ENCODE measurements around the gene PBX1.

DNA sequence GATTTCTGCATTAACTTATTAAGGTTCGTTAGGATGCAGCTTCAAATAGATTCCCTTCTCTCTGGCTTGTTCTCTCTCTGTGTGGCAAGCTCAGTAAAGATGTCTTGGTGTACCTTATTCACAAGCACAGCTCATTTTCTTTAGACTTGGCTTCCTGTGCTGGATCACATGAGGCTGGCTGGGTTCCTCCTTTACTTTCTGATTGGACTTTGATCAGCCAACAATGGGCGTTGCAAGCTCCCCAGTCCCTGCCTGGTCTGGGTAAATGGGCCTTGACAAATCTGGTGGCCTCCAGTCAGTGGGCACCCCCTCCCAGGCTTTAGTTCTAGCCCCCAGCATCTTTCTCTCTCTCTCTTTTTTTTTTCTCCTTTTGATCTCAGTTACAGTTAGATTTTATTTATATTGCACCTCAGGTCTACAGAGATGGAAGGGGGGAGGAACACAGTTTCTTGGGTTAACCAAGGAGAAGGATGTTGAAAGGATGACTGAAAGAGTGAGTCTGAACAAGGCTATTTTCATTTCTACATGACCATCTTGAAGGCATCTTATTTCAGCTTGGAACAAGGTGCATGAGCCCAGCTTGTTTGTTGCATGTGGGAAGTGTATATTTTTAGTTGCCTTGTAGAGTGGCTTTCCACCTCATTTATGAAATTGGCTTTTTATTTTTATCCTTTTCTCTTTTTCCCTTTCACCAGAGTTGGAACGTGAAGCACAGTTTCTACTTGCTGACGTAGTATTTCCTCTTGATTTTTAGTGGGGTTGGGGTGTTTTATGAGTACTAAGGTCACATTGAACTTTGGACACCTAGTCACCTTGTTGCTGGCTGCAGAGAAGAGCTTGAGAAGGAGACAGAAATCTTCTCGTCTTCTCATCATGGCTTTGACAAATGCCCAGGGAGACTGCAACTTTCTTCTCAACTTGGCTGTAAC lies 77.1 kb downstream of the PBX1 start:
- TF ChIP-seq EZH2 (IDR thresholded peaks at IDR 0.05; ENCODE audit: low read depth, unreplicated experiment) = no peak
- no peak for TF ChIP-seq POLR2AphosphoS5 (IDR thresholded peaks at IDR 0.05; ENCODE audit: low read depth)
- TF ChIP-seq, protein P1, sequence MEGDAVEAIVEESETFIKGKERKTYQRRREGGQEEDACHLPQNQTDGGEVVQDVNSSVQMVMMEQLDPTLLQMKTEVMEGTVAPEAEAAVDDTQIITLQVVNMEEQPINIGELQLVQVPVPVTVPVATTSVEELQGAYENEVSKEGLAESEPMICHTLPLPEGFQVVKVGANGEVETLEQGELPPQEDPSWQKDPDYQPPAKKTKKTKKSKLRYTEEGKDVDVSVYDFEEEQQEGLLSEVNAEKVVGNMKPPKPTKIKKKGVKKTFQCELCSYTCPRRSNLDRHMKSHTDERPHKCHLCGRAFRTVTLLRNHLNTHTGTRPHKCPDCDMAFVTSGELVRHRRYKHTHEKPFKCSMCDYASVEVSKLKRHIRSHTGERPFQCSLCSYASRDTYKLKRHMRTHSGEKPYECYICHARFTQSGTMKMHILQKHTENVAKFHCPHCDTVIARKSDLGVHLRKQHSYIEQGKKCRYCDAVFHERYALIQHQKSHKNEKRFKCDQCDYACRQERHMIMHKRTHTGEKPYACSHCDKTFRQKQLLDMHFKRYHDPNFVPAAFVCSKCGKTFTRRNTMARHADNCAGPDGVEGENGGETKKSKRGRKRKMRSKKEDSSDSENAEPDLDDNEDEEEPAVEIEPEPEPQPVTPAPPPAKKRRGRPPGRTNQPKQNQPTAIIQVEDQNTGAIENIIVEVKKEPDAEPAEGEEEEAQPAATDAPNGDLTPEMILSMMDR (conservative IDR thresholded peaks at IDR 0.05; ENCODE audit: low read depth in 2 of 2) = no peak
- TF ChIP-seq EZH2phosphoT487 (IDR thresholded peaks at IDR 0.05; ENCODE audit: unreplicated experiment) = no peak
- no peak for TF ChIP-seq JUNB (IDR thresholded peaks at IDR 0.05; ENCODE audit: unreplicated experiment)
- TF ChIP-seq CREB1 (CRISPR knock-in tag; IDR thresholded peaks at IDR 0.05; ENCODE audit: low read depth) = no peak
- TF ChIP-seq, protein P2, sequence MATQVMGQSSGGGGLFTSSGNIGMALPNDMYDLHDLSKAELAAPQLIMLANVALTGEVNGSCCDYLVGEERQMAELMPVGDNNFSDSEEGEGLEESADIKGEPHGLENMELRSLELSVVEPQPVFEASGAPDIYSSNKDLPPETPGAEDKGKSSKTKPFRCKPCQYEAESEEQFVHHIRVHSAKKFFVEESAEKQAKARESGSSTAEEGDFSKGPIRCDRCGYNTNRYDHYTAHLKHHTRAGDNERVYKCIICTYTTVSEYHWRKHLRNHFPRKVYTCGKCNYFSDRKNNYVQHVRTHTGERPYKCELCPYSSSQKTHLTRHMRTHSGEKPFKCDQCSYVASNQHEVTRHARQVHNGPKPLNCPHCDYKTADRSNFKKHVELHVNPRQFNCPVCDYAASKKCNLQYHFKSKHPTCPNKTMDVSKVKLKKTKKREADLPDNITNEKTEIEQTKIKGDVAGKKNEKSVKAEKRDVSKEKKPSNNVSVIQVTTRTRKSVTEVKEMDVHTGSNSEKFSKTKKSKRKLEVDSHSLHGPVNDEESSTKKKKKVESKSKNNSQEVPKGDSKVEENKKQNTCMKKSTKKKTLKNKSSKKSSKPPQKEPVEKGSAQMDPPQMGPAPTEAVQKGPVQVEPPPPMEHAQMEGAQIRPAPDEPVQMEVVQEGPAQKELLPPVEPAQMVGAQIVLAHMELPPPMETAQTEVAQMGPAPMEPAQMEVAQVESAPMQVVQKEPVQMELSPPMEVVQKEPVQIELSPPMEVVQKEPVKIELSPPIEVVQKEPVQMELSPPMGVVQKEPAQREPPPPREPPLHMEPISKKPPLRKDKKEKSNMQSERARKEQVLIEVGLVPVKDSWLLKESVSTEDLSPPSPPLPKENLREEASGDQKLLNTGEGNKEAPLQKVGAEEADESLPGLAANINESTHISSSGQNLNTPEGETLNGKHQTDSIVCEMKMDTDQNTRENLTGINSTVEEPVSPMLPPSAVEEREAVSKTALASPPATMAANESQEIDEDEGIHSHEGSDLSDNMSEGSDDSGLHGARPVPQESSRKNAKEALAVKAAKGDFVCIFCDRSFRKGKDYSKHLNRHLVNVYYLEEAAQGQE (IDR thresholded peaks at IDR 0.05; ENCODE audit: unreplicated experiment) = no peak
- TF ChIP-seq ZNF114 (CRISPR knock-in tag; IDR thresholded peaks at IDR 0.05) = no peak
- TF ChIP-seq, protein P3, sequence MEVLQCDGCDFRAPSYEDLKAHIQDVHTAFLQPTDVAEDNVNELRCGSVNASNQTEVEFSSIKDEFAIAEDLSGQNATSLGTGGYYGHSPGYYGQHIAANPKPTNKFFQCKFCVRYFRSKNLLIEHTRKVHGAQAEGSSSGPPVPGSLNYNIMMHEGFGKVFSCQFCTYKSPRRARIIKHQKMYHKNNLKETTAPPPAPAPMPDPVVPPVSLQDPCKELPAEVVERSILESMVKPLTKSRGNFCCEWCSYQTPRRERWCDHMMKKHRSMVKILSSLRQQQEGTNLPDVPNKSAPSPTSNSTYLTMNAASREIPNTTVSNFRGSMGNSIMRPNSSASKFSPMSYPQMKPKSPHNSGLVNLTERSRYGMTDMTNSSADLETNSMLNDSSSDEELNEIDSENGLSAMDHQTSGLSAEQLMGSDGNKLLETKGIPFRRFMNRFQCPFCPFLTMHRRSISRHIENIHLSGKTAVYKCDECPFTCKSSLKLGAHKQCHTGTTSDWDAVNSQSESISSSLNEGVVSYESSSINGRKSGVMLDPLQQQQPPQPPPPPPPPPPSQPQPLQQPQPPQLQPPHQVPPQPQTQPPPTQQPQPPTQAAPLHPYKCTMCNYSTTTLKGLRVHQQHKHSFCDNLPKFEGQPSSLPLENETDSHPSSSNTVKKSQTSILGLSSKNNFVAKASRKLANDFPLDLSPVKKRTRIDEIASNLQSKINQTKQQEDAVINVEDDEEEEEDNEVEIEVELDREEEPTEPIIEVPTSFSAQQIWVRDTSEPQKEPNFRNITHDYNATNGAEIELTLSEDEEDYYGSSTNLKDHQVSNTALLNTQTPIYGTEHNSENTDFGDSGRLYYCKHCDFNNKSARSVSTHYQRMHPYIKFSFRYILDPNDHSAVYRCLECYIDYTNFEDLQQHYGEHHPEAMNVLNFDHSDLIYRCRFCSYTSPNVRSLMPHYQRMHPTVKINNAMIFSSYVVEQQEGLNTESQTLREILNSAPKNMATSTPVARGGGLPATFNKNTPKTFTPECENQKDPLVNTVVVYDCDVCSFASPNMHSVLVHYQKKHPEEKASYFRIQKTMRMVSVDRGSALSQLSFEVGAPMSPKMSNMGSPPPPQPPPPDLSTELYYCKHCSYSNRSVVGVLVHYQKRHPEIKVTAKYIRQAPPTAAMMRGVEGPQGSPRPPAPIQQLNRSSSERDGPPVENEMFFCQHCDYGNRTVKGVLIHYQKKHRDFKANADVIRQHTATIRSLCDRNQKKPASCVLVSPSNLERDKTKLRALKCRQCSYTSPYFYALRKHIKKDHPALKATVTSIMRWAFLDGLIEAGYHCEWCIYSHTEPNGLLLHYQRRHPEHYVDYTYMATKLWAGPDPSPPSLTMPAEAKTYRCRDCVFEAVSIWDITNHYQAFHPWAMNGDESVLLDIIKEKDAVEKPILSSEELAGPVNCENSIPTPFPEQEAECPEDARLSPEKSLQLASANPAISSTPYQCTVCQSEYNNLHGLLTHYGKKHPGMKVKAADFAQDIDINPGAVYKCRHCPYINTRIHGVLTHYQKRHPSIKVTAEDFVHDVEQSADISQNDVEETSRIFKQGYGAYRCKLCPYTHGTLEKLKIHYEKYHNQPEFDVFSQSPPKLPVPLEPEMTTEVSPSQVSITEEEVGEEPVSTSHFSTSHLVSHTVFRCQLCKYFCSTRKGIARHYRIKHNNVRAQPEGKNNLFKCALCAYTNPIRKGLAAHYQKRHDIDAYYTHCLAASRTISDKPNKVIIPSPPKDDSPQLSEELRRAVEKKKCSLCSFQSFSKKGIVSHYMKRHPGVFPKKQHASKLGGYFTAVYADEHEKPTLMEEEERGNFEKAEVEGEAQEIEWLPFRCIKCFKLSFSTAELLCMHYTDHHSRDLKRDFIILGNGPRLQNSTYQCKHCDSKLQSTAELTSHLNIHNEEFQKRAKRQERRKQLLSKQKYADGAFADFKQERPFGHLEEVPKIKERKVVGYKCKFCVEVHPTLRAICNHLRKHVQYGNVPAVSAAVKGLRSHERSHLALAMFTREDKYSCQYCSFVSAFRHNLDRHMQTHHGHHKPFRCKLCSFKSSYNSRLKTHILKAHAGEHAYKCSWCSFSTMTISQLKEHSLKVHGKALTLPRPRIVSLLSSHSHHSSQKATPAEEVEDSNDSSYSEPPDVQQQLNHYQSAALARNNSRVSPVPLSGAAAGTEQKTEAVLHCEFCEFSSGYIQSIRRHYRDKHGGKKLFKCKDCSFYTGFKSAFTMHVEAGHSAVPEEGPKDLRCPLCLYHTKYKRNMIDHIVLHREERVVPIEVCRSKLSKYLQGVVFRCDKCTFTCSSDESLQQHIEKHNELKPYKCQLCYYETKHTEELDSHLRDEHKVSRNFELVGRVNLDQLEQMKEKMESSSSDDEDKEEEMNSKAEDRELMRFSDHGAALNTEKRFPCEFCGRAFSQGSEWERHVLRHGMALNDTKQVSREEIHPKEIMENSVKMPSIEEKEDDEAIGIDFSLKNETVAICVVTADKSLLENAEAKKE (CRISPR knock-in tag; IDR thresholded peaks at IDR 0.05) = no peak
- TF ChIP-seq, protein P4, sequence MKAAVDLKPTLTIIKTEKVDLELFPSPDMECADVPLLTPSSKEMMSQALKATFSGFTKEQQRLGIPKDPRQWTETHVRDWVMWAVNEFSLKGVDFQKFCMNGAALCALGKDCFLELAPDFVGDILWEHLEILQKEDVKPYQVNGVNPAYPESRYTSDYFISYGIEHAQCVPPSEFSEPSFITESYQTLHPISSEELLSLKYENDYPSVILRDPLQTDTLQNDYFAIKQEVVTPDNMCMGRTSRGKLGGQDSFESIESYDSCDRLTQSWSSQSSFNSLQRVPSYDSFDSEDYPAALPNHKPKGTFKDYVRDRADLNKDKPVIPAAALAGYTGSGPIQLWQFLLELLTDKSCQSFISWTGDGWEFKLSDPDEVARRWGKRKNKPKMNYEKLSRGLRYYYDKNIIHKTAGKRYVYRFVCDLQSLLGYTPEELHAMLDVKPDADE (IDR thresholded peaks at IDR 0.05) = no peak
- no peak for TF ChIP-seq ZNF331 (CRISPR knock-in tag; IDR thresholded peaks at IDR 0.05; ENCODE audit: low read depth)

Data from GM23338 (cell line).